AG09319 (cell line): ENCODE data around the gene TMEM54.

Experiments used
- DNase-seq: peaks from one replicate; pipeline ENCODE4 v3.0.0-alpha.2; 2010; ENCODE audit warnings: low read depth; ENCODE audit errors: extremely low read depth
- TF ChIP-seq, protein P1 (sequence below): IDR thresholded peaks from 2 replicates; pipeline ENCODE4 v1.5.1; 2011; ENCODE audit warnings: low read depth, mild to moderate bottlenecking, inconsistent platforms, low read length, moderate library complexity

Gene TMEM54

DNA sequence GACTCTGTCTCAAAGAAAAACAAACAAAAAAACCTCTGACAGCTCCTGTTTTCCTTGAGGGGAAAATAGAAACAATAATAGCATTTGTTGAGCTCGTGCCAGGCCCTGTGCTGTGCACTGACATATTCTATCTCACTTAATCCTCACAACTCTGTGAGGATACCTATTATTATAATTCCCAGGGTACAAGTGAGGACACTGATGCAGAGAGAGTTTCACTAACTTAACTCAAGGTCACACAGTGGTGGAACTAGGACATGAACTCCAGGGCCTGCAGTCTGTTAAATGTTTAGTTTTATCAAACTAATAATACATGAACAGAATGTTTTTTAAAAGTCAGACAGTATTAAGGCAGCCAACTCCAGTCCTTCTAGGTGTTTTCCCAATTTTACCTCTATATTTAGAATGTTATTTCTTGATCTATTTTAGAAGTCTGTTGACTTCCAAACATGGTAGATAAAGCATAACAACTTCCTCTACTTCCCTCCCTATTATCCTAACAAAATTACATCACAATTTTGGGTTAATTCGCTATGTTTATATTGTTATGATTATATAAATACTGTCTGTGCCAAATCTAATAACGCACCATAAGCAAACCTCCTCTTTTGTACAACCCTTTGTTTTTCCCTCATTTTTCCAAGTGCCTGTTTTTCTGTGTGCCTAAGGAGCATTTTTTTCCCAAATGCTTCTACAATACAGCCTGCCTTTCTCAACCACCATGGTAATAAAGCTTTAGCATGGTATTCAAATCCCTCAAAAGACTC, 35.4 kb downstream of the TMEM54 start:
- no peak for DNase-seq
- TF ChIP-seq, protein P1, sequence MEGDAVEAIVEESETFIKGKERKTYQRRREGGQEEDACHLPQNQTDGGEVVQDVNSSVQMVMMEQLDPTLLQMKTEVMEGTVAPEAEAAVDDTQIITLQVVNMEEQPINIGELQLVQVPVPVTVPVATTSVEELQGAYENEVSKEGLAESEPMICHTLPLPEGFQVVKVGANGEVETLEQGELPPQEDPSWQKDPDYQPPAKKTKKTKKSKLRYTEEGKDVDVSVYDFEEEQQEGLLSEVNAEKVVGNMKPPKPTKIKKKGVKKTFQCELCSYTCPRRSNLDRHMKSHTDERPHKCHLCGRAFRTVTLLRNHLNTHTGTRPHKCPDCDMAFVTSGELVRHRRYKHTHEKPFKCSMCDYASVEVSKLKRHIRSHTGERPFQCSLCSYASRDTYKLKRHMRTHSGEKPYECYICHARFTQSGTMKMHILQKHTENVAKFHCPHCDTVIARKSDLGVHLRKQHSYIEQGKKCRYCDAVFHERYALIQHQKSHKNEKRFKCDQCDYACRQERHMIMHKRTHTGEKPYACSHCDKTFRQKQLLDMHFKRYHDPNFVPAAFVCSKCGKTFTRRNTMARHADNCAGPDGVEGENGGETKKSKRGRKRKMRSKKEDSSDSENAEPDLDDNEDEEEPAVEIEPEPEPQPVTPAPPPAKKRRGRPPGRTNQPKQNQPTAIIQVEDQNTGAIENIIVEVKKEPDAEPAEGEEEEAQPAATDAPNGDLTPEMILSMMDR: no peak

DNA sequence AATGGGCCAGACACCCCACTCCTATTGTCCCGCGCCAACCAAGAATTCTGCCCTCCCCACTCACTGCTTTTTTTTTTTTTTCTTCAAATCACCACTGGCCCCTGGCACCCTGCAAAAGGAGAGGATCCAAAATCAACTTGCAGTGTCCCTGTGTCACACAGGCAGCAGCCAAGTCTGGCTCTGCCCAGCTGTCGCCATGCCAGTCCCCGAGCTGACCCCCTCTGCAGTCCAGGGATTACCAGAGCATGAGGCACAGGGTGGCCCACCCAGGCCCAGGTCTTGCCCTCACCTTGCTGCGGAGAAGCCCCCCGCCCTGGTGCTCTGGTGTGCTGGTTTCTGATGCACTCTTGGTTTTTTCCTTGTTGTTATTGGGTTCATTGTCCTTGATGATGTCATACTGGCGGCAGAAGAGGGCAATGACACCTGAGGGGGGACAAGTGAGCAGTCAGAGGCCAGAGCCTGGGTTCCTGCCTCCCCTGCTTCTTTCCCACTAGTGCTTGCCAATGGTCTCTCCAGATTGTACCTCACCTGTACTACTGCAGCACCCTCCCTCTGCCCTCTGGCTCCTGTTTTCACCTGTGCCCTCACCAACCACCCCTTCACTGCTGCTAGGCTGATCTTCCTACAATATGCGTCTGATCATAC, 36.7 kb downstream of the TMEM54 start:
- TF ChIP-seq, protein P1: no peak

DNA sequence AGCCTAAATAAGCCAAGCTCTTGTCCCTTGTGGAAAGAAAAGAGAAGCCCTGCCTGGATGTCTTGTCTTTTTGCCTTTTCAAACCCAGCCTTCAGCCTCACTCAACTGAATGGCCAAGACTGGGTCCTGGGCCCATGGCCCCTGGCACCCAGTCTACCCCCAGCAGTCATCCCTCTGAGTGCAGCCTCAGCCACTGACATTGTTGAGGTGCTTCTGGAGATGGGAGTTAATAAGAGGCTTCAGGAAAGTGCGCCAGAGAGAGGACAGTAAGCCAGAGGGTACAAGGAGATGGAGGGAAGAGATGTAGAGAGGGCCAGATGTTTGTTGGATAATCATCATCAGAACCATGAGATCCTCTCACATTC, 37.3 kb downstream of the TMEM54 start:
- TF ChIP-seq, protein P1: no peak
- DNase-seq: no peak

More for the DNA sequence above, 36.7 kb downstream of the TMEM54 start:
- DNase-seq: no peak

DNA sequence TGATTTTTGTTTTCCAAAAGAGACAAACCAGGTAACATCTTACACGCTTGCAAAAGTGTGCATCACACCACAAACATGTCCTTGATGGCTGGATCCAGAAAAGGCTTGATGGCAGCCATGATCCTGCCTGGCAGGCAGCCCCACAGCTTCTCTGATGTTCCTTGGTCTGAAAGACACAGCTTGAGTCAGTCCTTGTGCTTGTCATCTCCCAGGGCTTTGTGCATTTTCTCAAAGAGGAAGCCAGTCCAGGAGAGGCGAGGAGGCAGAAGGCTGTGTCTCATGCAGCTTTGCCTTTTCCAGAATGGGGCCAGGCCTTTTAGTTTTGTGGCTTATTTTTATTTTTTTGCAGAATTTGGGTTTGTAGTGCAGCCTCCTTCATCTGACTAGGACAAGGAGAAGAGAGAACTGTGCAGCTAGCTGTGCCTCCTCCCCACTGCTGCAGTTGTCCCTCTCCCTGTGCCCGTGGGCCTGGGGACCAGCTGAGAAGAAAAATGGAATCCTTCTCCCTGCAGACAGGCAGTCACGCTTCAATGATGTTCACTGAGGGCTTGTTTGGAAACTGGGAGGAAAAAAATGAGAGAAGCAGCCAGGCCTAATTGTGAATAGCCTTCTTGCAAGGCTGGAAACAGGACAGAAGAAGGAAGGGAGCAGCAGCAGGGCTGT, 37.8 kb downstream of the TMEM54 start:
- DNase-seq: no peak
- TF ChIP-seq, protein P1: no peak

DNA sequence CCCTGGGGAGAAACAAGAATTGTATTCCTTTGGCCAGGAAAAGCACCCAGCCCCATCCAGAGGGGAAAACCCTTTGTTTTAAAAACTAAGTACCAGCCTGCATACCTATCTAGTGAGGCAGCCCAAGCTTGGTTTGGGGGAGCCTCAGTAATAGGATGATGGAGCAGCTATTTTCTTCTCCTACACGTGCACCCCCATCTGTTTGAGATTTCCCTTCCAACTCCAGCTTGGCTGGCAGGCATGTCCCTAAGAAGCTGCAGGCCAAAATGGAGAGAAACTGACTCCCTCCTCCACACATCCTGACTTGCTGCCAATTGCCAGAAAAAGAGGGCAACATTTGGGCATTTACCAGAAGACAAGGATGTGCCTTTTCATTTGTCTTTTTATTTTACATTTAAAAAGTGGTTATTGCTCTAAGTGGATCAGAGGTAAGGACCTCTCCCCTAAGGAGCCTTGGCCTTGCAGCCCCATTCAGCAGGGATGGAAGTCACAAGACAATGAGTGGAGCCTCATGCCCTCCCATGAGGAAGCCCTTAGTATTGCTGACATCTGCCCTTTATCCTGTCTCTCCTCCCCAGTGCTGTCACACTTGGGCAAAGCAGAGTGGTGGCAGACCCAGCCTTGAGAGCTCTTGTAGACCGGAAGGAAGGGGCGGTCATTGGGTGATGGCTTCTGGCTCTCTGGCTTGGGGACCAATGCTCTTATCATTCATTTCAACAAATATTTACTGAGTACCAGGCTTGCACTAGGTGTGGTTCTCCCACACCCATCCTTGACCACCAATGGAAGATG, 39.1 kb downstream of the TMEM54 start:
- no peak for DNase-seq
- TF ChIP-seq, protein P1: no peak

DNA sequence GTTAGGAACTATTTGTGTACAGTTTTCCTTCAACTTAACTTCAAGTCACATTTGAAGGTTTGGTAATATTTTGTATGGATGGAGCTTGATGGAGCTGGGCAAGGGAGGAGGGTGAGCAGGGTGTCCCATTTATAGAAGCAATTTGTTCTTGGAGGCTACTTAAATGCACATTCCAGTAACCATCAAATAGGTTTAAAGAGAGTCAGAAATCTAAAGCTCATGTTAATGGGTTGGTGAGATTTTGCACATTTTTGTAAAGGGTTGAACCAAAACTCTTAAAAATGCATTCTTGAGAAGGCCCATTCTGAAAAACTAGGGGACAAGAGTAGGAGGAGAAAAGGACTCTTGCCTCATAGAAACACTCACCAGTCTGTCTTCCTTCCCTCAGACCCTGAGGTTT, 40.6 kb downstream of the TMEM54 start:
- no peak for DNase-seq
- TF ChIP-seq, protein P1: no peak
